GM12874 (cell line): ENCODE data around the gene OSBPL10.

Experiments used
- TF ChIP-seq, protein P1 (sequence below): IDR thresholded peaks from 2 replicates; pipeline ENCODE4 v1.5.1; 2011; ENCODE audit warnings: low read depth, mild to moderate bottlenecking, control low read depth, low read length, moderate library complexity; ENCODE audit not compliant: insufficient read depth

The OSBPL10 gene

GRCh38 chr3:31892916-31893573, 88.0 kb downstream of the OSBPL10 start:
- TF ChIP-seq, protein P1, sequence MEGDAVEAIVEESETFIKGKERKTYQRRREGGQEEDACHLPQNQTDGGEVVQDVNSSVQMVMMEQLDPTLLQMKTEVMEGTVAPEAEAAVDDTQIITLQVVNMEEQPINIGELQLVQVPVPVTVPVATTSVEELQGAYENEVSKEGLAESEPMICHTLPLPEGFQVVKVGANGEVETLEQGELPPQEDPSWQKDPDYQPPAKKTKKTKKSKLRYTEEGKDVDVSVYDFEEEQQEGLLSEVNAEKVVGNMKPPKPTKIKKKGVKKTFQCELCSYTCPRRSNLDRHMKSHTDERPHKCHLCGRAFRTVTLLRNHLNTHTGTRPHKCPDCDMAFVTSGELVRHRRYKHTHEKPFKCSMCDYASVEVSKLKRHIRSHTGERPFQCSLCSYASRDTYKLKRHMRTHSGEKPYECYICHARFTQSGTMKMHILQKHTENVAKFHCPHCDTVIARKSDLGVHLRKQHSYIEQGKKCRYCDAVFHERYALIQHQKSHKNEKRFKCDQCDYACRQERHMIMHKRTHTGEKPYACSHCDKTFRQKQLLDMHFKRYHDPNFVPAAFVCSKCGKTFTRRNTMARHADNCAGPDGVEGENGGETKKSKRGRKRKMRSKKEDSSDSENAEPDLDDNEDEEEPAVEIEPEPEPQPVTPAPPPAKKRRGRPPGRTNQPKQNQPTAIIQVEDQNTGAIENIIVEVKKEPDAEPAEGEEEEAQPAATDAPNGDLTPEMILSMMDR = no peak

GRCh38 chr3:31892500-31892899, 88.6 kb downstream of the OSBPL10 start:
- TF ChIP-seq, protein P1 = no peak

DNA sequence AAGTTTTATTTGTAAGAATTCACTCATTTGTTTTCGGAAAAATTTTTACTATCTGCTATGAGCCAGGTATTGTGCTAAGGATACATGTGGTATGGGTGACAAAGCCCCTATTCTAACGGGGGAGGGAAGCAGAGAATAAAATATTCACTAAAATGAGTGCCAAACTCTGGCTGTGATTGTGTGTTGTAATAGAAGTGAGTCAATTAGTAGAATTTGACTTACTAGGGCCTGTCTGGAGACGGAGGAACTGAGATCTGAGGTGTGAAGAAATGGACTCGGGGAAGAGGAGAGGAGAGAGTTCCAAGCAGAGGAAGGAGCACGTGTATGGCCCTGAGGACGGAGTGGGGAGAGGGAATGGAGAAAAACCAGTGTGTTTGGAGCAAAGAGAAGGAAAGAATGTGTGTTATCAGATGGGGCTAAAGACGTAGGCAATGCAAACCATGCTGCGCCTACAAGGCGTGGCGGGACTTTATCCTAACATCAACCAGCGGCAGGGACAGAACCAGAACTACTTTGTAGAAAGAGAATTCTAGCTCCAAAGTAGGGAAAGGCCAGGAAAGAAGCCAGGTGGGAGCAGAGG, 89.1 kb downstream of the OSBPL10 start:
- TF ChIP-seq, protein P1 = no peak

DNA sequence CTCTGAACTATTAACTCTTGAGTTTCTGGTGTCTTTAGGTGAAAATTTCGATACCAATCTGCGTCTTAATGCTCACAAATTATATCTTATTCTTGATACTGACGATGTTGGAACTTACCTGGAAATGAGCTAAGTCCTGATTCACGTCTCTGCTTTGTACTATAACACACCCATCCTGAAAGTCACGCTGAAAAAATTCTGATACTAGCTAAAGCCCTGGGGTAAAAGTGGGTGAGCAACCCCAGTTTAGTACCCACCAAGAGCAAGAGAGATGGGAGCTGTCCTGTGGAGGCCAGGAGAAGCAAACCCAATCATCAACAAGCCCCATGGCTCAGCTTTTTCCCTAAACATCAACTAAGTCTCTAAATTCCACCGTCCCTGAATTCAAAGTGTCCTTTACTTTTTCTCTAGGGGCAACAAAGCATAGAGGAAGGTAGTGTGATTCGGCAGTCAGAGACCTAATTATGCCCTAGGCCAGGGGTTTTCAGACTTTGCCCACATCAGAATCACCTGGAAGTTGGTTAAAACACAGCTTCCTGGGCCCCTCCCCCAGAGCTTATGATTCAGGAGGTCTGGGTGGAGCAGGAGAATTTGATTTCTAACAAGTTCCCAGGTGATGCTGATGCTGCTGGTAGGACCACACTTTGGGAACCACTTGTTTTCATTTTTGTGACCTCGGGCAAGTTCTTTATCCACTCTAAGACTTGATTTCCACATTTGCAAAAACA, 90.2 kb downstream of the OSBPL10 start:
- TF ChIP-seq, protein P1 = no peak

DNA sequence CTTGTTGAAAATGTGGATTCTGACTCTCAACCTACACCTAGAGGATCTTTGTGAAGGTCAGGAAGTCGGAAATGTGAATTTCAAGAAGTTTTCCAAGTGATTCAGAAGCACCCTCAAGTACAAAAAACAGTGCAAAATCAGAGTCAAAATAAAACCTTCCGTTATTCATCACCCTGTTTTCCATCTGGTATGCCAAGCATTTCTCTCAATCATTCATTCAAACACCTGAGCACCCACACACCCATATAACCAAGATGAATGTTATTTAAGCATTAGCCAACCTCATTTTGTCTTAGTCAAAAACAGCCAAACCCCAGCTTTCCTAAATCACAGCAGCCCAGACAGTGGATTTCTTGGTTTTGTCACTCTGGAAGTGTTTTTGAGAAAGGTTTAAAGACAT, 91.1 kb downstream of the OSBPL10 start:
- TF ChIP-seq, protein P1 = no peak

GRCh38 chr3:31885235-31885634, 95.8 kb downstream of the OSBPL10 start:
- TF ChIP-seq, protein P1 = no peak

DNA sequence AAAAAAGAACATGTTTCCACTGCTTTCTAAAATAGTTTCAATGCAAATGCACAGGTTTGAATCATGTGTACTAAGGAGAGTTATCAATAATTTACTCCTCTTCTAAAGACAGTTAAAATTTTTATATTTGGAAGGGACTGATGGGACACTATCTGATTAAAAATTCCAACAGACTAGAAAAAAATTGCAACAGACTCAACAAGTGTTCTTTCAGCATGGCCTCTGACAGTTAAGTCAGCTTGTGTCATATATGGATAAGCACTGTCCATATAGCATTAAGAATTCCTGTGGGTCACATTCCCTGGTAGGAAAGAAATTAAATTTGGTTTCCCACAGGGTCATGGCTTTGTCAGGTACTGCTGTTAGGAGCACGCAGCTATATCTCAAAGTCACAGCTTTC, 96.8 kb downstream of the OSBPL10 start:
- TF ChIP-seq, protein P1 = no peak
